Measurements from ENCODE around the gene ANO2.

Gene ANO2

GRCh38 chr12:5964913-5965900, 20.1 kb upstream of the ANO2 start:
- no peak for DNase-seq (ENCODE audit: low read depth in 2 of 2, low spot score in 1 of 2)

- no peak for DNase-seq (ENCODE audit: low read depth in 2 of 2, low spot score in 1 of 2)
These were observed 18.5 kb upstream of the ANO2 start for GRCh38 chr12:5963515-5963914.

GRCh38 chr12:5960783-5961182, 15.7 kb upstream of the ANO2 start:
- DNase-seq (ENCODE audit: low read depth in 2 of 2, low spot score in 1 of 2), result no peak

GRCh38 chr12:5956987-5957386, 11.9 kb upstream of the ANO2 start:
- no peak for DNase-seq (ENCODE audit: low read depth in 2 of 2, low spot score in 1 of 2)

- no peak for DNase-seq (ENCODE audit: low read depth in 2 of 2, low spot score in 1 of 2)
These were observed 9.6 kb upstream of the ANO2 start for GRCh38 chr12:5954661-5955060.

GRCh38 chr12:5953835-5954586, 9.0 kb upstream of the ANO2 start:
- DNase-seq (ENCODE audit: low read depth in 2 of 2, low spot score in 1 of 2), result no peak

GRCh38 chr12:5952031-5952430, 7.0 kb upstream of the ANO2 start:
- no peak for DNase-seq (ENCODE audit: low read depth in 2 of 2, low spot score in 1 of 2)

- DNase-seq (ENCODE audit: low read depth in 2 of 2, low spot score in 1 of 2), result no peak
These were observed 3.6 kb upstream of the ANO2 start for GRCh38 chr12:5948696-5949095.

- DNase-seq (ENCODE audit: low read depth in 2 of 2, low spot score in 1 of 2), result no peak
These were observed 1.9 kb upstream of the ANO2 start for GRCh38 chr12:5947006-5947405.

- DNase-seq (ENCODE audit: low read depth in 2 of 2, low spot score in 1 of 2), result no peak
These were observed 1.3 kb upstream of the ANO2 start for GRCh38 chr12:5946388-5946787.

- DNase-seq (ENCODE audit: low read depth in 2 of 2, low spot score in 1 of 2), result no peak
These were observed 380 bp downstream of the ANO2 start for GRCh38 chr12:5944688-5945070.

GRCh38 chr12:5944053-5944452, 1.0 kb downstream of the ANO2 start:
- no peak for DNase-seq (ENCODE audit: low read depth in 2 of 2, low spot score in 1 of 2)

- no peak for DNase-seq (ENCODE audit: low read depth in 2 of 2, low spot score in 1 of 2)
These were observed 3.2 kb downstream of the ANO2 start for GRCh38 chr12:5941907-5942306.

- no peak for DNase-seq (ENCODE audit: low read depth in 2 of 2, low spot score in 1 of 2)
These were observed 17.1 kb downstream of the ANO2 start for GRCh38 chr12:5927732-5928516.

- no peak for DNase-seq (ENCODE audit: low read depth in 2 of 2, low spot score in 1 of 2)
These were observed 19.4 kb downstream of the ANO2 start for GRCh38 chr12:5925646-5926045.

- DNase-seq (ENCODE audit: low read depth in 2 of 2, low spot score in 1 of 2), result no peak
These were observed 20.7 kb downstream of the ANO2 start for GRCh38 chr12:5924342-5924741.

- no peak for DNase-seq (ENCODE audit: low read depth in 2 of 2, low spot score in 1 of 2)
These were observed 21.3 kb downstream of the ANO2 start for GRCh38 chr12:5923751-5924150.

- no peak for DNase-seq (ENCODE audit: low read depth in 2 of 2, low spot score in 1 of 2)
These were observed 21.9 kb downstream of the ANO2 start for GRCh38 chr12:5923043-5923605.

- no peak for DNase-seq (ENCODE audit: low read depth in 2 of 2, low spot score in 1 of 2)
These were observed 22.8 kb downstream of the ANO2 start for GRCh38 chr12:5921966-5922899.

Measured in stimulated activated CD8-positive, alpha-beta memory T cell treated with anti-CD3 and anti-CD28 coated beads, Interleukin-4, amount 100 ng/mL, for 4 hours (primary cell).